ENCODE measurements around the gene FHL5.

FHL5 gene

DNA sequence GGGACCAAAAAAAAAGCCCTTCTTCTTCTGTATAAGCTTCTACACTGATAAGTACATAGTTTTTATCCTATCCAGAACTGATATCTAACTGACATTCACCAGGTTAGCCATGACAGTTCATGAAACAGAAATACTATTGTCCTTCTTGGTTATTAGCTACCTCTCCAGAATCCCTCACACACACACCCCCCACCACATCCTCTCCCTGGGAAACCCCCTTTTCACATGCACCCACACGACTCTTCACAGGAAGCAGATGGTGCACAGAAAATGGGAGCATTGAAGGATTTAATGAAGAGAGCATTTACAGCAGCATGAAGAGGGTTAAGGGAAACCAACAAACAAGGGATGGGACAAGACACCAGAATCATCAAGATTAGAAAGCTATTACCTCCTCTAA is 88.9 kb downstream of the FHL5 start:
- H3K36me3 ChIP-seq (ENCODE audit: control insufficient read depth, insufficient read depth, low read length) = no peaks in the 10 kb centered on the region
- no peak overlapping the region for H3K9ac ChIP-seq (ENCODE audit: low read depth, low read length)
- H3K9me3 ChIP-seq (ENCODE audit: control insufficient read depth, insufficient read depth, low read length) = no peaks in the 10 kb centered on the region
- no peak overlapping the region for H3K27ac ChIP-seq (ENCODE audit: low read depth, low read length)
- no peak overlapping the region for H3K4me3 ChIP-seq (ENCODE audit: low read depth, low read length)
- H3K27me3 ChIP-seq (ENCODE audit: control insufficient read depth, insufficient read depth, low read length) = no peaks in the 10 kb centered on the region
- H3K4me1 ChIP-seq (ENCODE audit: control insufficient read depth, insufficient read depth, low read length) = no peaks in the 10 kb centered on the region

DNA sequence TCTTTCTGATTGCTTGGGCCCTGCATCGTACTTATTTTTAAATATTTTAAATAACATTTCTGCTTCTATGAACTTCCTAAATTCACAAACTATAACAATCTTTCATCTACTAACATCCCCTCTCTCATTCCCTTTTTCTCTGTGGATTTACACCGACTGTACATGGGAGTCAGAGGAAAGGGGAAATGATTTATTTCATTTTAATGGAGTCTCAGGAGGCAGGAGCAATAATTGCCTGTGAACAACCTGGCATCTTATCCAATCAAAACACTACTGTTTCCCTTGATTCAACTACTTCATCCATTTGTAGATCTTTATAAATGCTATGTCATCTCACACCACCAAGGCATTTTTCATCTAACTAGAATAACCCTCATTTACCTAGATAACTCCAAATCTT is 89.6 kb downstream of the FHL5 start:
- no peaks in the 10 kb centered on the region for H3K27me3 ChIP-seq (ENCODE audit: control insufficient read depth, insufficient read depth, low read length)
- H3K9ac ChIP-seq (ENCODE audit: low read depth, low read length) = no peak overlapping the region
- H3K9me3 ChIP-seq (ENCODE audit: control insufficient read depth, insufficient read depth, low read length) = no peaks in the 10 kb centered on the region
- H3K4me3 ChIP-seq (ENCODE audit: low read depth, low read length) = no peak overlapping the region
- no peaks in the 10 kb centered on the region for H3K36me3 ChIP-seq (ENCODE audit: control insufficient read depth, insufficient read depth, low read length)
- H3K27ac ChIP-seq (ENCODE audit: low read depth, low read length) = no peak overlapping the region
- no peaks in the 10 kb centered on the region for H3K4me1 ChIP-seq (ENCODE audit: control insufficient read depth, insufficient read depth, low read length)

DNA sequence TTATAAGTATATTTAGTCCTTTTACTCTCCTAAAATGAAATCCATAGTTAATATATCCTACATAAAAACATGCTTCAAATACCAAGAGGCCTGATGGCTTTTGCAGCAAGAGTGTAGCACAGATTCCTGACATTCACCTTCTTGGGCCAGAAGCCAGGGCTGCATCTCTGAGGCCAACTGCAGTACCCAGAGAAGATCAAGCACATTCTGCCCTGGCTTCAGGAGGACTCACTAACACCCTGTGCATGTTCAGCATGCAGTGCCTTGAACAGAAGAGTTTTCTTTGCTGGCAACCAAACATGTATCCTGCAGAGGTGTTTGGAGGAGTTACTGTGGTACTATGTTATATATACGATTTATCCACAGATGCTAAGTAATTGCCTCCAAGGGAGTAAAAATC is 90.3 kb downstream of the FHL5 start:
- Histone ChIP-seq H3K27ac (ENCODE audit: low read depth, low read length) (no peak overlapping the region), H3K36me3 (ENCODE audit: control insufficient read depth, insufficient read depth, low read length) (no peaks in the 10 kb centered on the region), H3K9me3 (ENCODE audit: control insufficient read depth, insufficient read depth, low read length) (no peaks in the 10 kb centered on the region), H3K9ac (ENCODE audit: low read depth, low read length) (no peak overlapping the region), H3K27me3 (ENCODE audit: control insufficient read depth, insufficient read depth, low read length) (no peaks in the 10 kb centered on the region), H3K4me1 (ENCODE audit: control insufficient read depth, insufficient read depth, low read length) (no peaks in the 10 kb centered on the region), H3K4me3 (ENCODE audit: low read depth, low read length) (no peak overlapping the region)

DNA sequence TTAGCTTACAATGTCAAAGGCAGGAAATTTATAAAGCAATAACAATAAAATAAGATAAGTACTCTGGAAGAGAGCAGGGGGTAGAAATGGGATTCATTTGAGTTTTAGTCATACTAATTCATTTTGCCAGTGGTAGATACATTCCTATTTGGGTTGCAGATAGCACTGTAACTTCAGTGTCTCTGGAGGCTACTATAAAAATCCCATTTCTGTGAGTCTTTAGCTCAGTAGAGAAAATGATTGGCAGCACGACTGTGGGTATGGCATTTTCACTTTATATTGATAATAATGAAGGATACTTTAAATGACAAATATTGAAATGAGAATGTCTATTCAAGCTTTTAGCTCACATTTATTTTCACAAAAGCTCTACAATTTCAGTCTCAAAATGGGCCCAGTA is 93.6 kb downstream of the FHL5 start:
- H3K9me3 ChIP-seq (ENCODE audit: control insufficient read depth, insufficient read depth, low read length) = no peaks in the 10 kb centered on the region
- no peak overlapping the region for H3K27ac ChIP-seq (ENCODE audit: low read depth, low read length)
- H3K27me3 ChIP-seq (ENCODE audit: control insufficient read depth, insufficient read depth, low read length) = no peaks in the 10 kb centered on the region
- no peaks in the 10 kb centered on the region for H3K4me1 ChIP-seq (ENCODE audit: control insufficient read depth, insufficient read depth, low read length)
- no peak overlapping the region for H3K9ac ChIP-seq (ENCODE audit: low read depth, low read length)
- no peak overlapping the region for H3K4me3 ChIP-seq (ENCODE audit: low read depth, low read length)
- H3K36me3 ChIP-seq (ENCODE audit: control insufficient read depth, insufficient read depth, low read length) = no peaks in the 10 kb centered on the region

DNA sequence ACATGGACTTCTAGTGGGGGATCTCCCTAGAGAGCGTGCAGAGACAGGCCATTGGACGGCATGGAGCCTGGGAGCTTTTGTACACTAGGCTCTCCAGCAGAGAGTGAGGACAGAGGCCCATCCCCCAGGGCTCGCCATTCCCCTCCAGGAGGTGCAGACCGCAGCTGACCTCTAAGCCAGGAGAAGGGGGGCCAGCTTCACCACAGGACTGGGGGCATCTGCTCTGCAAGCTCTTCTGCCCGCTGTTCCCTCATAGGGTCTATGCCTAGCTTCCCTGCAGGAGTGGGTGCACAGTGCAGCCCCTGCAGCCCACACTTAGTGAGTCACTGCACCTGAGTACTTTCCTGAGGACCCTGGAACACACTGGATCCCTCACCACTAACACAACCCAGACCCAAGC is 94.4 kb downstream of the FHL5 start:
- Histone ChIP-seq H3K27me3 (ENCODE audit: control insufficient read depth, insufficient read depth, low read length) (no peaks in the 10 kb centered on the region), H3K27ac (ENCODE audit: low read depth, low read length) (no peak overlapping the region), H3K9ac (ENCODE audit: low read depth, low read length) (no peak overlapping the region), H3K9me3 (ENCODE audit: control insufficient read depth, insufficient read depth, low read length) (no peaks in the 10 kb centered on the region), H3K36me3 (ENCODE audit: control insufficient read depth, insufficient read depth, low read length) (no peaks in the 10 kb centered on the region), H3K4me3 (ENCODE audit: low read depth, low read length) (no peak overlapping the region), H3K4me1 (ENCODE audit: control insufficient read depth, insufficient read depth, low read length) (no peaks in the 10 kb centered on the region)

DNA sequence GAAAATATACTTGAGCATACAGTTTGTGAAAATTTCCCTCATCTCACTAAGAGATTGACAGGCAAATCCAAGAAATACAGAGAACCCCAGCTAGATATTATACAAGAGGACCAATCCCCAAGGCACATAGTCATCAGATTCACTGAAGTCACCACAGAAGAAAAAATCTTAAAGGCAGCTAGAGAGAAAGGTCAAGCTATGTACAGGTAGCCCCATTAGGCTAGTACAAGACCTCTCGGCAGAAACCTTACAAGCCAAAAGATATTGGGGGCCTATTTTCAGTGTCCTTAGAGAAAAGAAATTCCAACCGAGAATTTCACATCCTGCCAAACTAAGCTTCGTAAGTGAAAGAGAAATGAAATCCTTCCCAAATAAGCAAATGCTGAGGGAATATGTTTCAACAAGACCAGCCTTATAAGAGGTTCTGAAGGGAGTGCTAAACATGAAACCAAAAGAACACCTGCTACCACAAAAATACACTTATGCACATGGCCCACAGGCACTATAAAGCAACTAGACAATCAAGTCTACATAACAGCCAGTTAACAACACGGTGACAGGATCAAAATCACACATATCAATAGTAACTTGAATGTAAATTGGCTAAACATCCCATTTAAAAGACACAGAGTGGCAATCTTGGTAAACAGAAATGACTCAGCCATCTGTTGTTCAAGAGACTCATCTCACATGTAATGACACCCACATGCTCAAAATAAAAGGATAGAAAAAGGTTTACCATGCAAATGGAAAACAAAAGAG is 96.3 kb downstream of the FHL5 start:
- no peaks in the 10 kb centered on the region for H3K36me3 ChIP-seq (ENCODE audit: control insufficient read depth, insufficient read depth, low read length)

More for the DNA sequence above, 96.3 kb downstream of the FHL5 start:
- Histone ChIP-seq H3K9me3 (ENCODE audit: control insufficient read depth, insufficient read depth, low read length) (no peaks in the 10 kb centered on the region), H3K9ac (ENCODE audit: low read depth, low read length) (no peak overlapping the region), H3K27ac (ENCODE audit: low read depth, low read length) (no peak overlapping the region), H3K27me3 (ENCODE audit: control insufficient read depth, insufficient read depth, low read length) (no peaks in the 10 kb centered on the region), H3K4me3 (ENCODE audit: low read depth, low read length) (no peak overlapping the region), H3K4me1 (ENCODE audit: control insufficient read depth, insufficient read depth, low read length) (no peaks in the 10 kb centered on the region)

Measured in HUES48 (cell line).